HepG2 (cell line): Measurements from ENCODE around the gene LHFPL2. TPM values are rescaled to one million over a fixed set of nuclear protein-coding genes. Genes with fewer than 3 reads are reported as not detected.

Experiments used
- ATAC-seq: fragments of 200-7000 bp; cut with Tn5 transposase; 3 replicates; pipeline ENCODE4 v1.9.1; 2020; ENCODE audit warnings: mild to moderate bottlenecking, moderate library complexity
- BruUV-seq: library from RNA; stranded (reverse); fragments of 400-500 nt; replicated peaks from 2 replicates; lab custom pipeline; 2021; lab: Mats Ljungman, UMichigan
- CTCF ChIA-PET: fragments of 300-600 bp; formaldehyde crosslinking; extraction: SDS; loops from one replicate; lab custom pipeline; 2021; ENCODE audit warnings: low total read pairs, inconsistent platforms, low intra/inter-chr PET ratio; lab: Yijun Ruan, JAX
- POLR2A ChIA-PET: fragments of 350-600 bp; sonication (Branson Sonifier 250); formaldehyde crosslinking; loops from one replicate; lab custom pipeline; 2020; ENCODE audit warnings: antibody characterized with exemption, inconsistent platforms; lab: Yijun Ruan, JAX
- DNase-seq: peaks from one replicate; pipeline ENCODE4 v3.0.0-alpha.2; 2015; ENCODE audit warnings: low spot score
- FAIRE-seq: peaks from 3 replicates; lab custom pipeline; 2011; peaks lifted over from hg19 to GRCh38; lab: Jason Lieb, UNC
- H2AFZ ChIP-seq: one replicate; pipeline ENCODE4 v1.6.1; 2011; ENCODE audit warnings: low read length, inconsistent platforms
- H3K27ac ChIP-seq: fragments of 300-600 bp; 3 replicates; pipeline ENCODE4 v1.8.0; 2011; ENCODE audit warnings: mixed run types, mild to moderate bottlenecking, mixed read lengths, low read length, inconsistent platforms; ENCODE audit not compliant: insufficient read depth; ENCODE audit errors: extremely low read length
- H3K27me3 ChIP-seq, 2 experiments: fragments of 200-600 bp in 1 of 2; 2 replicates in 1 of 2; 3 replicates in 1 of 2; pipeline versions ENCODE4 v1.6.0 to v1.8.0; 2011; ENCODE audit warnings: low read length in 2 of 2, mild to moderate bottlenecking in 2 of 2, moderate library complexity in 2 of 2, inconsistent platforms in 1 of 2; ENCODE audit not compliant: insufficient read depth in 2 of 2, control insufficient read depth in 1 of 2
- H3K36me3 ChIP-seq, 2 experiments: fragments of 200-600 bp in 1 of 2; replicated peaks in 1 of 2; 2 replicates in 1 of 2; 3 replicates in 1 of 2; pipeline versions ENCODE4 v1.5.1 to v1.8.0; 2011; ENCODE audit warnings: low read length in 2 of 2, inconsistent platforms in 1 of 2; ENCODE audit not compliant: insufficient read depth in 2 of 2, control insufficient read depth in 1 of 2
- H3K4me1 ChIP-seq: 2 replicates; pipeline ENCODE4 v1.5.1; 2012; ENCODE audit warnings: low read length, inconsistent platforms; ENCODE audit not compliant: insufficient read depth
- H3K4me2 ChIP-seq: 2 replicates; pipeline ENCODE4 v1.6.0; 2011; ENCODE audit warnings: low read depth, low read length, inconsistent platforms
- H3K4me3 ChIP-seq, 3 experiments: fragments of 200-600 bp in 1 of 3; sonication (generic), shearing (Covaris generic) in 1 of 3; replicated peaks in 1 of 3; 2 replicates each; pipeline ENCODE4 v1.5.1; 2011 to 2016; ENCODE audit warnings: low read length in 3 of 3, inconsistent platforms in 2 of 3, low read depth in 2 of 3, mild to moderate bottlenecking in 2 of 3, control low read depth in 1 of 3, mixed read lengths in 1 of 3; ENCODE audit not compliant: insufficient read depth in 1 of 3
- H3K79me2 ChIP-seq: one replicate; pipeline ENCODE4 v1.6.1; 2011; ENCODE audit warnings: low read length, inconsistent platforms; ENCODE audit not compliant: insufficient read depth
- H3K9ac ChIP-seq: 2 replicates; pipeline ENCODE4 v1.6.0; 2011; ENCODE audit warnings: mild to moderate bottlenecking, low read depth, low read length, inconsistent platforms; ENCODE audit not compliant: insufficient read depth
- H3K9me3 ChIP-seq: 2 replicates; pipeline ENCODE4 v1.5.1; 2012; ENCODE audit warnings: mild to moderate bottlenecking, low read length
- H4K20me1 ChIP-seq: 2 replicates; pipeline ENCODE4 v1.6.0; 2011; ENCODE audit warnings: inconsistent platforms, mild to moderate bottlenecking, low read length, moderate library complexity; ENCODE audit not compliant: insufficient read depth
- CTCF ChIP-seq: sonication (generic); formaldehyde crosslinking; IDR thresholded peaks from 2 replicates; pipeline ENCODE4 v1.5.0; 2020; ENCODE audit warnings: mild to moderate bottlenecking, missing genetic modification reagents, moderate library complexity
- HES4 ChIP-seq: sonication (generic); formaldehyde crosslinking; IDR thresholded peaks from 2 replicates; pipeline ENCODE4 v1.9.0; 2021; ENCODE audit warnings: mild to moderate bottlenecking, missing genetic modification reagents, borderline replicate concordance
- SMARCE1 ChIP-seq: fragments of 450-650 bp; IDR thresholded peaks from 2 replicates; pipeline ENCODE4 v1.6.1; 2017; ENCODE audit warnings: borderline replicate concordance
- SPEN ChIP-seq: sonication (generic); formaldehyde crosslinking; IDR thresholded peaks from 2 replicates; pipeline ENCODE4 v1.5.1; 2020; ENCODE audit warnings: low read depth, mild to moderate bottlenecking, missing genetic modification reagents
- STAG1 ChIP-seq: sonication (generic); formaldehyde crosslinking; IDR thresholded peaks from 2 replicates; pipeline ENCODE4 v1.4.0; 2020; ENCODE audit warnings: missing genetic modification reagents
- ZBTB3 ChIP-seq: sonication (generic); formaldehyde crosslinking; IDR thresholded peaks from 2 replicates; pipeline ENCODE4 v1.4.0; 2020; ENCODE audit warnings: low read depth, mild to moderate bottlenecking, moderate library complexity, missing genetic modification reagents, borderline replicate concordance
- ZNF232 ChIP-seq: sonication (generic); formaldehyde crosslinking; IDR thresholded peaks from 2 replicates; pipeline ENCODE4 v1.4.0; 2020; ENCODE audit warnings: missing genetic modification reagents, borderline replicate concordance
- ZNF362 ChIP-seq: sonication (generic); formaldehyde crosslinking; IDR thresholded peaks from 2 replicates; pipeline ENCODE4 v1.4.0; 2020; ENCODE audit warnings: missing genetic modification reagents, mild to moderate bottlenecking, borderline replicate concordance
- ZNF670 ChIP-seq: sonication (generic); formaldehyde crosslinking; IDR thresholded peaks from 2 replicates; pipeline ENCODE4 v1.8.0; 2022; ENCODE audit warnings: mild to moderate bottlenecking, missing genetic modification reagents, borderline replicate concordance
- ZNF878 ChIP-seq: sonication (generic); formaldehyde crosslinking; IDR thresholded peaks from 2 replicates; pipeline ENCODE4 v1.8.1; 2023; ENCODE audit warnings: mild to moderate bottlenecking, missing genetic modification reagents, moderate library complexity
- WGBS: methylation state at CpG from one replicate; pipeline ENCODE4 v1.1.6; 2017; ENCODE audit warnings: low lambda C conversion rate; 5-methylcytosine and 5-hydroxymethylcytosine counted together
- in situ Hi-C: cut with HindIII; loops from 2 replicates; pipeline ENCODE4 v1.10.0; 2017; ENCODE audit warnings: low pct_unique_long_range_greater_than_20kb; ENCODE audit not compliant: extremely low pct_ligation_motif_present
- intact Hi-C: fragments of 100-400 bp; cut with micrococcal nuclease; formaldehyde crosslinking; loops from one replicate; pipeline ENCODE4 v1.10.0; 2022; ENCODE audit not compliant: unreplicated experiment
- polyA plus RNA-seq, 8 experiments: library from polyadenylated mRNA; depleted of rRNA in 3 of 8; stranded (reverse) in 7 of 8; unstranded in 1 of 8; fragments of >200 nt; fragmentation: Illumina TruSeq in 4 of 8; extraction: Trizol in 4 of 8; gene quantifications; 2 replicates each; pipeline versions ENCODE4 v1.2.1 to v1.2.3, GENCODE V29; 2011 to 2016; ENCODE audit warnings: low read depth in 4 of 8, missing spikeins in 1 of 8, mixed read lengths in 1 of 8; ENCODE audit not compliant: insufficient read depth in 1 of 8
- total RNA-seq, 5 experiments: library from RNA; depleted of rRNA; stranded (reverse); fragments of >200 nt; fragmentation: Illumina TruSeq; extraction: Trizol; gene quantifications; 2 replicates each; pipeline ENCODE4 v1.2.3, GENCODE V29; 2016; ENCODE audit warnings: low read depth in 1 of 5

The LHFPL2 gene
- total and polyA plus RNA-seq, 2 of the 13 experiments (the other 11 are each of a cell fraction or from before 2014, with no cell fraction given) = 6.0 to 20.0 TPM

GRCh38 chr5:78482948-78483347 is 165.6 kb downstream of the LHFPL2 start:
- Histone ChIP-seq H3K36me3 (peaks cover 4 to 8% of the 10 kb centered on the region in 2 experiments; a peak in 3 of 5 replicates), H3K27me3 (no peaks in the 10 kb centered on the region), H3K9me3 (no peaks in the 10 kb centered on the region), H3K4me1 (no peaks in the 10 kb centered on the region), H3K4me3 (no peak overlapping the region), H3K79me2 (no peaks in the 10 kb centered on the region), H2AFZ (no peak overlapping the region), H3K27ac (no peak overlapping the region), H3K9ac (no peak overlapping the region), H3K4me2 (no peak overlapping the region), H4K20me1 (no peaks in the 10 kb centered on the region)
- no peak for FAIRE-seq
- in situ Hi-C loops = no loop called here
- WGBS = 100% methylated on average over 1 of the region's 1 CpG
- TF ChIP-seq ZNF670 (CRISPR knock-in tag) (no peak), CTCF (CRISPR knock-in tag) (no peak), ZNF878 (no peak), ZBTB3 (no peak)
- POLR2A ChIA-PET = interaction anchor here (1.5 kb wide), 1 partner anchor 35 kb away, joined by 4 read pairs; no protein-coding TSS in a partner anchor
- CTCF ChIA-PET = no interaction called here
- ATAC-seq = no peak
- DNase-seq = no peak
- BruUV-seq = no TSS peak
- intact Hi-C loops = loop anchor here (5.0 kb wide), 1 partner anchor 34 kb away; no protein-coding TSS in a partner anchor

GRCh38 chr5:78476795-78477194 is 171.8 kb downstream of the LHFPL2 start:
- FAIRE-seq (no peak), DNase-seq (no peak), ATAC-seq (no peak)
- ChIA-PET POLR2A (no interaction called here), CTCF (no interaction called here)
- Histone ChIP-seq H4K20me1 (no peaks in the 10 kb centered on the region), H3K4me3 (no peak overlapping the region), H3K36me3 (no peaks in the 10 kb centered on the region; a peak in 1 of 5 replicates), H3K4me2 (no peak overlapping the region), H3K27me3 (no peaks in the 10 kb centered on the region), H2AFZ (no peak overlapping the region), H3K79me2 (no peaks in the 10 kb centered on the region), H3K27ac (no peak overlapping the region), H3K4me1 (no peaks in the 10 kb centered on the region), H3K9ac (no peak overlapping the region), H3K9me3 (no peaks in the 10 kb centered on the region)
- WGBS = 86% methylated on average over 1 of the region's 1 CpG
- BruUV-seq = no TSS peak
- in situ Hi-C loops (no loop called here), intact Hi-C loops (no loop called here)
- TF ChIP-seq ZNF362 (CRISPR knock-in tag) = no peak
- no peak for TF ChIP-seq HES4 (CRISPR knock-in tag)
- no peak for TF ChIP-seq ZNF232
- no peak for TF ChIP-seq SPEN (CRISPR knock-in tag)
- TF ChIP-seq STAG1 (CRISPR knock-in tag) = no peak
- TF ChIP-seq SMARCE1 = no peak
